GM19023 (cell line): ENCODE measurements around the gene USP34.
"Not testable (repeated sequence)": the region's sequence is repeated elsewhere in the genome, so short reads cannot be mapped to it uniquely, and the experiment has no call there.

Source experiments
- ATAC-seq: cut with Tn5 transposase; IDR thresholded peaks from one replicate; pipeline ENCODE4 v1.9.1; 2021; ENCODE audit warnings: mild to moderate bottlenecking, moderate library complexity; ENCODE audit not compliant: unreplicated experiment

The USP34 gene

DNA sequence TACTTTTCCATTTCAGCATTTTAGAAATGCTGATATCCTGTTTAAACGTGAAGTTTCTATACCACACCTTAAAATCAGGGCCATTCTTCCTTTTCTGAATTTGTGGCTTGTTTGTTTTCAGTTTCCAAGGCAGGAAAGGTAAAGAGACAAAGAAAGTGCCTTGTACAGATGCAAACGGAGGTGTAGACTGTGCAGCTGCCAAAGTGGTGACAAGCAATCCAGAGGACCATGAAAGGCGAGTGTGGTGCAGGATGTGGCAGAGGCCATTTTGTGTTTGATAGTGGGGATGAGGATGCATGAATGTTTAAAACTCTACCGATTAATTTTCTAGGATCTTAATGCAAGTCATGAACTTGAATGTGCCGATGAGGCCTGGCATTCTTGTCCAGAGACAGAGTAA, 308.2 kb downstream of the USP34 start:
- ATAC-seq = no peak

DNA sequence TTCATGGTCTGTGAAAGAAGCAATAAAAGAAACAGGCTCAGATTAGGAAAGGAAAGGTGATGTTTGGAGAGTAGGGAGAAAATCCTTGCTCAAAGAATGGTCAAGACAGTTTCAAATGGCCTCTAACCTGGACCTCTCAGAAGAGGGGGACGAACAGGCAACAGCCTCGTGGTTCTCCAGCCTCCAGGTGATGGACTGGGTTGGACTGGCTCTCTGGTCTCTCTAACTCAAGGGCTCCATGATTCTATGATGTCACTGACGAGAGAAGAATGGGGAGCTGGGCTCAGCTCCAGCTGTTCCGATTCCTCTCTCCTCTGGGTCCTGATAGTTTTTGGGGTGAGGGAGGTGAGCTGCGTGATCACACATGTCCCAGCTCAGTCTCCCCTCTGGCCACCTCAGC, 309.0 kb downstream of the USP34 start, which contains the start of gene C2orf74:
Gene C2orf74, plus strand, starts transcription at position 301 of the 400 bp plus-strand sequence. CDS start 327 bp downstream, outside the sequence.
- no peak for ATAC-seq

DNA sequence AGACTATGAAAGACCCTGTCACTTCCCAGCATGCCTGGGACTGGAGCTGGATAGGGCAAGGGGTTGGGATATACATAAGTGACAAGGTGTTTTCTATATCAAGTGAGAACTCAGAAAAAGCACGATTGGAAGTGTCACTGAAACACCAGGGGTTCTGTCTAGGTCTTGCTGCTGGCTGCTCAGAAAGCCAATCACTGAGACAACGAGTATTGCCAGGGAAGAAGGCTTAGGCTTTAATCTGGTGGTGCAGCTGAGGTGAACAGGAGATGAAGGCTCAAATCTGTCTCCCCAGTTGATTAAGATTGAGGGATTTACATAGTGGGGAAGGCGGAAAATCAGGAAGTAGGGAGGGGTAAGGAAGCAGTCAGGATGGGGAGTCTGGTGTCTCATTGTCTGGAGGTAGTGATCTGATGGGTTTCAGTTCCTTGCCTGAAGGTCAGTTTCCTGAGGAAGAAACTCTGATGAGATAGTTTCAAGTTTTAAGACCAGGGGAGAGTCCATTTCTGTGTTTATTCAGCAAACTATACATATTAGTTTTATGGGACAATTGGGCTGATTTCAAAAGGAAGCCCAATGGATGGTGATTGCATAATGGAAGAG, 312.4 kb downstream of the USP34 start:
- ATAC-seq = no peak

DNA sequence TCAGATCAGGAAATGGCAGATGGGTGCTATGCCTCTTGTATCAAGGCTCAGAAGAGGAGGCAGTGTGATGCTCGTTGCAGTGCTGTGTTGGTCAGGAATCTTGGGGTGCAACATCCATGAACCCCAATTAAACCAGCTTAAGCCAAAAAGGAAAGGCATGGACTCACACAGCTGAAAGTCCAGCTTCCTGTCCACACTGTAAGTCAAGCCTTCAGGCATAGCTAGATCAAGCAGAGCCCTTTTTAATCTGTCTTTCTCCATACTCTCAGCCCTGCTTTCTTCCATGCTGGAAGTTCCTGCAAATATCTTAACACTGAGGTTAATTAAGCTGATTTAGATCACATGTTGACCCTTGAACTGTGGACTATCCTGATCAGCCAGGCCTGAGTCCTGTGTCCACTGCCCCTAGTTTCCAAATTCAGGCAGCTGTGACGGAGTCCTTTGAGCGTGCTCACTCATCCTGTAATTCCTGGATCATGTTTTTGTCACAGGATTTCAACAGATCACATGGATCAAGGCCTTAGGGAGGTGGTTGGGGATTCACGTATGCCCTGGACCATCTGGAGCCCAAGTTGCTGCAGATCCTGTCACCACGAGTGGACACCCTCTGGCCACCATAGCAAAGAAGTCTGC, 313.4 kb downstream of the USP34 start:
- ATAC-seq = no peak

DNA sequence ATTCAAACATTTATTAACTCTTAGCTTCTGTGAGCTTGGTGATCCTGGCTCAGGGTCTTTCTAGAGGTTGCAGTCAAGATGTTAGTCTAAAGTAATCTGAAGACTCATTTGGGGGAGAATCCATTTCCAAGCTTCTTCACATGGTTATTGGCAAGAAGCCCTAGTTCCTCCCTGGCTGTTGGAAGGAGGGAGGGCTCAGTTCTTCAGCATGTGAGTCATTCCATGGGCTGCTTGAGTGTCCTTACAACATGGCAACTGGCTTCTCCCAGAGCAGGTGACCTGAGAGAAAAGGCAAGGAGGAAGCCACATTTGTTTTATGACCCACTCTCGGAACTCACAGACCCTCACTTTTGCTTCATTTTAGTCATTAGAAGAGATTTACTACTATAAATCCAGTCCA, 319.5 kb downstream of the USP34 start:
- ATAC-seq = no peak

DNA sequence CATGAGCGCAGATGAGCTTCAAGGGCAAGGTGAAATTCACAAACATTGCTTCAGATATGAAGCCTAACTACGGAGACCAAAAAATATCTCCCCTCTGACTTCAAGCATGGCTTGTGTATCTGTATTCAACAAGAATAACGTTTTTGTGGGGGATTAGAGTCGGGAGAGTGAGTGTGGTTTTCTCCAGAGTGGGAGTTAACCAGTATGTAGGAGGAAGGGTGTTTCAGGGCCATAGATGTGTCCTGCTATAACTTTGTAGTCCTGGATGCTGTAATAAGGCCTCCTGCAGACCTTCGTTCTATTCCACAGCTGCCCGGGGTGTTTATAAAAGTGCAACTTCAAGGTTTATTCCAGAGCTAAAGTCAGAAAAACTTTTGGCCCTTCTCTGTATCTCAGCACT, 321.8 kb downstream of the USP34 start:
- ATAC-seq = no peak

DNA sequence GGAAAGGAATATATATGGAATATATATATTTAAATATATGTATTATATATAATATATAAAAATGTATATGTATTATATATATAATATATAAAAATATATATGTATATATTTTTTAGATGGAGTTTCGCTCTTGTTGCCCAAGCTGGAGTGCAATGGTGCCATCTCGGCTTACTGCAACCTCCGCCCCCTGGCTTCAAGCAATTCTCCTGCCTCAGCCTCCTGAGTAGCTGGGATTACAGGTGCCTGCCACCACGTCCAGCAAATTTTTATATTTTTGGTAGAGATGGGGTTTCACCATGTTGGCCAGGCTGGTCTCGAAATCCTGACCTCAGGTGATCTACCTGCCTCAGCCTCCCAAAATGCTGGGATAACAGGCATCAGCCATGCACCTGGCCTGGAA, 322.8 kb downstream of the USP34 start:
- ATAC-seq = not testable (repeated sequence)

DNA sequence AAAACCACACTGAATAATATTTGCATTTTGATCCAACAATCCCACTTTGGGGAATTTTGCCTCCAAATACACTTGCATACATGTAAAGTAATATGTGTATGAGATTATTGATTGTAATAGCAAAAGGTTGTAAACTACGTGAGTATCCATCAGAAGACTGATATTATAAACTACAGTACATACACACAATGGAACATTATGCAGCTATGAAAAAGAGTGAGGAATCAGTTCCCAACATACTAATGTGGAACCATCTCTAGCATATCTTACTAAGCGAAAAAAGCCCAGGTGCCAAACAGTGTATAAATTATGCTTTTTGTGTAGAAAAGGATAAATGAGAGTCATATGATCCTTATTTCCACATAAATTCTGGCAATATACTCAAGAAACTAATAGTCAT, 324.9 kb downstream of the USP34 start:
- no peak for ATAC-seq

DNA sequence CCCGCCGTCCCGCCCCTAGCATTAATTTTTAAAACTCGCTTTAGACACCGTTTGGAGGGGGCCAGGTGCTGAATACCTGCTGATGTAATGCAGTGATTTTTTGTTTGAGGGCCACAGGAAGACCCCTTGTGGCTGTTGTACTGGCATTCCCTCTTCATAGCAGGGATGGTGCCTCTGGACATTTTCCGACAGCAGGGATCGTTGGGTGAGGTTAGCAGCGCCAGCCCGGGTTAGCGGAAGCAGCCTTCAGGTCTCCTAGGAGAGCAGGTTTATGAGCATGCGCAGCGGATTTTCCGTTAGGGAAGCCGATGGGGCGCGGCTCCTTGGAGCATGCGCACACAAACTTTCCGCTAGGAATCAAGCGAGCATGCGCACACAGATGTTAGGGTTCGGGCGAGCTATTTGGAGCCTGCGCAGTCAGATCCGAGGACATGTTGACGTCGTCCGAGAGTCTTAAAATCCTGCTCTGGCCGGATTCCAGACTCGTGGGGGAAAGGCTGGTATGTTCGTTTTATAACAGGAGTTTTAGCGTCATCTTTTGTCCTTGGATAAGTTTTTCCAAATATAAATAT, 326.1 kb downstream of the USP34 start:
- ATAC-seq = peak; percentile 91

DNA sequence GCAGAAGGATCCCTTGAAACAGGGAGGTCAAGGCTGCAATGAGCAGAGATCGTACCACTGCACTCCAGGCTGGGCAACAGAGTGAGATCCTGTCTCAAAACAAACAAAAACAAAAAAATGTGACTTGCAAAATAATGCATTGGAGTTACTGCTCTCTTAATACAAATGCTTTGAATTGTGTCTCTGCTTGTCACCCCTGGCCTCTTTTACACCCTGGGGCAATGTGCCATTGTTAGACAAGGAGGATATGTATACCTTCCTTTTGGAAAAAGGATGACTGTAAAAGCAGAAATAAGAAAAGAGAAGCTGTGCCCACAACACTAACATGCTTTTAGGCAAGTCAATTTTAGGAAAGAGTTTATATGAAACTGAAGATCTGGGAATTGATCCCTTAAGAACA, 329.7 kb downstream of the USP34 start:
- no peak for ATAC-seq

DNA sequence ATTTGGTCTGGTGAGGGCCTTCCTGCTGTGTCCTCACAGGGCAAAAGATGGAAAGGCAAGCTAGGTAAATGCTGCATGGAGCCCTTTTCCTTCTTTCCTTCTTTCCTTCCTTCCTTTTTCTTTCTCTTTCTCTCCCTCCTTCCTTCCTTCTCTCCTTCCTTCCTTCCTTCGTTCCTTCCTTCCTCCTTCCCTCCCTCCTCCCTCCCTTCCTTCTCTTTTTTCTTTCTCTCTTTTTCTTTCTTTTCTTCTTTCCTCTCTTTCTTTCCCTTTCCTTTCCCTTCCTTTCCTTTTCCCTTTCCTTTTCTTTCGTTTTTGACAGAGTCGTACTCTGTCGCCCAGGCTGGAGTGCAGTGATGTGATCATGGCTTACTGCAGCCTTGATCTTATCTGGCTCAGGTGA, 332.0 kb downstream of the USP34 start:
- ATAC-seq = no peak
